ENCODE results near the gene EHMT1.

Gene EHMT1

GRCh38 chr9:137697193-137697592 is 78.4 kb downstream of the EHMT1 start:
- no peak for DNase-seq

- DNase-seq, result no peak
Measured at GRCh38 chr9:137697832-137698231, 79.0 kb downstream of the EHMT1 start.

DNA sequence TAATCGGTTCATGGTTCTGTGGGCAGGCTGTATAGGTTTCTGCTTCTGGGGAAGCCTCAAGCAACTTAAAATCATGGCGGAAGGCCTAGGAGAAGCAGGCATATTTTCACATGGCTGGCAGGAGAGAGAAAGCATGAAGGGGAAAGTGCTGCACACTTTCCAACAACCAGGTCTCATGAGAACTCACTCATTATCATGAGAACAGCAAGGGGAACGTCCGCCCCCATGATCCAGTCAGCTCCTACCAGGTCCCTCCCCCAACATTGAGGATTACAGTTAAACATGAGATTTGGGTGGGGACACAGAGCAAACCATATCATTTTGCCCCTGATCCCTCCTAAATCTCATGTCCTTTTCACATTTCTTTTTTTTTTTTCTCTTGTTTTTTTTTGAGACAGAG is 82.1 kb downstream of the EHMT1 start:
- no peak for DNase-seq

- no peak for DNase-seq
Measured at GRCh38 chr9:137702615-137703379, 84.0 kb downstream of the EHMT1 start.

DNA sequence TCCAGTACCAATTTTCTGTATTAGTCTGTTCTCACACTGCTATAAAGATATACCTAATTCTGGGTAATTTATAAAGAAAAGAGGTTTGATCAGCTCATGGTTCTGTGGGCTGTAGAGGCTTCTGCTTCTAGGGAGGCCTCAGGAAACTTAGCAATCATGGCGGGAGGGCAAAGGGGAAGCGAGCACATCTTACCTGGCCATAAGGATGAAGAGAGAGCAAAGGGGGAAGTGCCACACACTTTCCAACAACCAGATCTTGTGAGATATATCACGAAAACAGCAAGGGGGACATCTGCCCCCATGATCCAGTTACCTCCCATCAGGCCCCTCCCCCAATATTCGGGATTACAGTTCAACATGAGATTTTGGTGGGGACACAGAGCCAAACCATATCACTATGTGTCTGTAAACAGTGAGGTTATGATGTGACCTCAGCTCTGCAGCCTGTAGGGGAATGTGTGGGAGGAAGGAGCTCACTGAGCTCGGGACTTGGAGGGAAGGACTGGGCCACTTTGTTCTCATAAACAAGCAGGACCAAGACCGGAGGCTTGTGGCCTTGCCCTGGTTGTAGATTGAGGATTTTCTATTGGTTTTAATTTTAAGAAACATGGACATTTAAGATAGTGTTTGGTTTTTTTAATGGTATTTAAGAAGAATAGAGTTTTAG is 85.2 kb downstream of the EHMT1 start:
- DNase-seq, result no peak

GRCh38 chr9:137705443-137705863 is 86.6 kb downstream of the EHMT1 start:
- peak; percentile 39 for DNase-seq

- no peak for DNase-seq
Measured at GRCh38 chr9:137705906-137706305, 87.1 kb downstream of the EHMT1 start.

DNA sequence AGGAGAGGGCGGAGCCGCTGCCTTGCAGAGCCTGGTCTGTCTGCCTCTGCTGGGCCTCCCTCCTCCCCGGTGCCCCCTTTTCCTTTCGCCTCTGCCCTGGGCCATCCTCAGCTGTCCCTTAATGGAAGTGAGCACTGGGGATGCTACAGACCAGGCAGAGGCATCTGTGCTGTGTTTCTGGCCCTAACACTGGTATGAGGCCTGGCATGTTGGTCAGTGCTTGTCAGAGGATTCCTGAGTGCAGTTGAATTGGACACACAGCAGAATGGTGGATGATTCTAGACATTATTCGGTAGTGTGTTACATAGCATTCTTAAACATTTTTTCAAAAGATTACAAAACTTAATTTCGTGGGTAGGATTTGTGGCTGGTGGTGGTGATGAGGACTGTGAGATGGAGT is 88.6 kb downstream of the EHMT1 start:
- DNase-seq, result no peak

GRCh38 chr9:137708590-137709284 is 89.9 kb downstream of the EHMT1 start:
- no peak for DNase-seq

DNA sequence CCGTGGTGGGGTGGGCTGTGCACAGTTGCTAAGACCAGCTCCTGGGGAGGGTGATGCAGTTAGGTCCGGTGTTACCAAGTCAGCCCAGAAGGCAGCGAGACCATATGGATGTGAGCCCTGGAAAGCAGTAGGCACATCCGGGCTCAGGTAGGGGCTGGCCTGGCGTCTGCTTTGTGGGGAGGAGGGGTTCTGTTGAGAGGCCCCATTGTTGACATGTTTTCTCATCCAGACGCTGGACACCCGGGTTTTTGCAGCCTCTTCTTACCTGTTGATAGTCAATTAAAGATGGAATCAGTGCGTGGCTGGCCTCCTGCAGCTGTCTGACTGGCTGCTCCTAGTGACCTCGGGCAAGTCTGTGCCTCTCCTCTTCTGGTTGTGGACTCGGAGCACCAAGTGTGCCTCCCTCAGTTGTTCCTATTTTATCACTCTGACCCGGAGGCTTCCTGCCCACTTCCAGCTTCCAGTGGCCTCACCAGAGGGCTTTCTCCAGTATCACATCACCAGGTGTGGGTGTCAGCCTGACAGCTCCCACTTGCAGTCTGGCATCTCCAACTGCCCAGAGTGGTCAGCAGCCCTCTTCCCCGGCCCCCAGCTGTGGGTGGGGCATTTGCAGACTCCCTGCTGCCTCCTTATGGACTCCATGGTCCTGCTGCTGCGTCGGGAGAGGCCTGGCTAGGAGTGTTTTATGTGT is 90.8 kb downstream of the EHMT1 start:
- DNase-seq, result no peak

DNA sequence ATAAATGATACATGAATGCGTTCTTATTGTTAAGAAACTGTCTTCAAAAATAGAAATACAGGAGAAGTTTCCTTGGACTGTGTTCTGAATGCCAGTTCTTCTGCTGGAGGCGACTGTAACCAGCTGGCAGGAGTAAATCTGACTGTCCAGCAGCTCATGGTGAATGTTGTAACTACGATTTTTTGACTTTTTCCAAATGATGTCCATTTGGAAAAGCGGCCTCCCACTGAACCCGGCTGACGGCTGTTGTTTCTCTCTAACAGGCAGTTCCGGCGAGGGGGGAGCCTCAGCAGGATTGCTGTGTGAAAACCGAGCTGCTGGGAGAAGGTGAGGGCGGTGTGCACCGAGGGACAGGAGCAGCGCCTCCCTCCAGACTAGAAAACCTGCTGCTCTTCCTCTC is 91.9 kb downstream of the EHMT1 start:
- no peak for DNase-seq

GRCh38 chr9:137711678-137712105 is 92.9 kb downstream of the EHMT1 start:
- no peak for DNase-seq

DNA sequence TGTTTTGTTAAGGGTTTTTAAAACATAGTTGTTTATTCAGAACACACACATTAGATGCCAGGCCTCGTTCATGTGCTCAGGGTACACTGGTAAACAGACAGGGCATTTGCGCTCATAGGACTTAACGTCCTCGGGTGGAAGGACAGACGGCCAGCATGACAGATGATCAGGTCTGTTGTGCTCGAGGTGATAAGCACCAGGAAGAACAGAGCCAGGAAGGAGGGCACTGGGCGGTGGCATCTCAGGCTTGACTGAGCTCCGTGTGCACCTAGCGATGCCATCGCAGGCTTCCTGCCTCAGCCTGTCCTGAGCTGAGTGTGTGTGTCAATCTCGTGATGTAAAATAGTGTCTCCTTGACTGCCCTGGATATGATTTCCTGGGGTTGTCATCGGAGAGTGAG is 96.5 kb downstream of the EHMT1 start:
- no peak for DNase-seq

GRCh38 chr9:137715866-137716693 is 97.3 kb downstream of the EHMT1 start:
- peak; percentile 35 for DNase-seq

DNA sequence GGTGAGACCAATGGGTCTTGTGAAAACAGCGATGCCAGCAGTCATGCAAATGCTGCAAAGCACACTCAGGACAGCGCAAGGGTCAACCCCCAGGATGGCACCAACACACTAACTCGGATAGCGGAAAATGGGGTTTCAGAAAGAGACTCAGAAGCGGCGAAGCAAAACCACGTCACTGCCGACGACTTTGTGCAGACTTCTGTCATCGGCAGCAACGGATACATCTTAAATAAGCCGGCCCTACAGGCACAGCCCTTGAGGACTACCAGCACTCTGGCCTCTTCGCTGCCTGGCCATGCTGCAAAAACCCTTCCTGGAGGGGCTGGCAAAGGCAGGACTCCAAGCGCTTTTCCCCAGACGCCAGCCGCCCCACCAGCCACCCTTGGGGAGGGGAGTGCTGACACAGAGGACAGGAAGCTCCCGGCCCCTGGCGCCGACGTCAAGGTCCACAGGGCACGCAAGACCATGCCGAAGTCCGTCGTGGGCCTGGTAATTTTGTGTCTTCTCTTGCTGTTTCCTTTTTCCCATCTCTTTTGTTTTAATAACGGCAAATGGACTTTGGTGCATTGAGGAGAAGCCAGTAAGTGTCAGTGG is 98.0 kb downstream of the EHMT1 start:
- no peak for DNase-seq

DNA sequence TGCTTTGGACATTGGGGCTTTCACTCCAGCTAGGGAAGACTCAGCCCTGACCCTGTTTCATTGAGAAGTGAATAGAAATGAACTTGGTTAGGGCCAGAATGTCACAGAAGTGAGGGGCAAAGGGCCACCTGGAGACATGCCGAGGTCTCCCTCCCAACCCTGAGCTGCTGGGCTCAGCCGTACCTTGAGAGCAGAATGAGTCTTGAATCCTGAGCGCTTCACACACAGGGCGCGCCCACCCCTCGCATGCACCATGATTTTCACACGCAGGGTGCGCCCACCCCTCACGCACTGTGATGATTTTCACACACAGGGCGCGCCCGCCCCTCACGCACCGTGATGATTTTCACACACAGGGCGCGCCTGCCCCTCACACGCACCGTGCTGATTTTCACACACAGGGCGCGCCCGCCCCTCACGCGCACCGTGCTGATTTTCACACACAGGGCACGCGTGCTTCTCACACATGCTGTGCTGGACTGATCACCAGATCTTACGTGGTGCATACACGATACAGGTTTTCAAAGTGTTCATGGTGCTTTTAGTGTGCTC is 99.0 kb downstream of the EHMT1 start:
- DNase-seq, result no peak

DNA sequence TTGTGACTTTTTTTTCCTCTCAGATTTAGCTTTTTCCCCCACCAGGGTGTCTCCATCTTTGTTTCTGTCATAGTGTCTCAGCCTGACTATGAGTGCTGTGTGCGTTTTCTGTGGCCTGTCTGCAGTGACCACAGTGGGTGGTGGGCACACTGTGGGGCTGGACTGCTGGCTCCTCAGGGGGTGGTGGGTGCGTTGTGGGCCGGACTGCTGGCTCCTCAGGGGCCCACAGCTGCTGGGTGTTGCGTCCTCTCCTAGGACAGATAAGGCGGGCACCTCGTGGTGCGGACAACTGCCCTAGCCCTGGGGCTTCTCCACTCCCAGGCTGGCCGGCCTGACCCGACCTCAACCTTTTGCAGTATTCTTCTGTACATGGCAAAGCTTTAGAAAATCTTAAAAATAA is 100.4 kb downstream of the EHMT1 start:
- DNase-seq, result no peak

DNA sequence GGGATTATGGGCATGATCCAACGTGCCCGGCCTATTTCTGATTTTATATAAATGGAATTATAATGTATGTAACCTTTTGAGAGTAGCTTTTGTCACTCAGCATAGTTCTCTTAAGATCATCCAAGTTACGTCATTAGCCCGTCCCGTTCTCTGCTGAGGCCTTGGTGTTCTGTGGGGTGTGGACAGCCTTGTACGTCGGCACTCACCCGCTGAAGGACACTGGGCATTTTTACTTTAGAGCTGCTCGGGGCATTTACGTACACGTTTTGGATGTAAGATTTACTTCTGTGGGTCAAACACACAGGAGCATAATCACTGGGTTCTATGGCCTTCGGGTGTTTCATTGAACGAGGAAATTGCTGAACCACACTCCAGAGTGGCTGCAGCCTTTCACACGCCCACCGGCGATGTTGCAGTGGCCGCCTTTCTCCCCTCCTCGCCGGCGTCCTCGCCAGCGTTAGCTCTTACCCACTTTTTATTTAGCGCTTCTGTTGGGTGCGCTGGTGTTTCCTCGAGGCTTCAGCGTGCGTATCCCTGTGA is 101.8 kb downstream of the EHMT1 start:
- no peak for DNase-seq

GRCh38 chr9:137721479-137721878 is 102.7 kb downstream of the EHMT1 start:
- no peak for DNase-seq

DNA sequence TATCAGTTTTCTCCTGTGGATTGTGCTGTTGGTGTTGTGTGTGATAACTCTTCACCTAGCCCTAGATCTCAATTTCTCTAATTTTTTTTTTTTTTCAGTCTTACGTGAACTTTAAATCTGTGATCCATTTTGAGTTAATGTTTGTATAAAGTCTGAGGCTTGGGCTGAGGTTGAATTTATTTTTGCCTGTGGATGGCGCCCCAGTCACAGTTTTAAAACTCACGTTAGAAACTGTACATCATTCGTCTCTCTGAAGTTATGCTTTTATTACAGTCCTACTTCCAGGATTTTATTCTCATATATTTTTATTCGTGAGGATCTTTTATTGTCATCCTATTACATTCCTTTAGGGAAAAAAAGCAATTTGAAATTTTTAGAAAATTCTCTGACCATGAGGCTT is 103.1 kb downstream of the EHMT1 start:
- DNase-seq, result peak; percentile 42

- no peak for DNase-seq
Measured at GRCh38 chr9:137722481-137722880, 103.7 kb downstream of the EHMT1 start.

Data from CD4-positive, alpha-beta T cell treated with Interleukin-12 subunit alpha and Interleukin-12 subunit beta, for 1 hour (primary cell).